ENCODE data around the gene FGF10.

- TF ChIP-seq CTCF (conservative IDR thresholded peaks at IDR 0.05 in 1 of 2, IDR thresholded peaks at IDR 0.05 in 1 of 2; ENCODE audit: low read depth in 1 of 2, low read length in 2 of 2) (no peak), EZH2 (IDR thresholded peaks at IDR 0.05; ENCODE audit: low read length, missing control alignments) (no peak)
Observed at GRCh38 chr5:44257221-44257620, 132.0 kb downstream of the FGF10 start.

All from fibroblast of lung (primary cell).